ACC112 (cell line): ENCODE results near the gene SBNO2.

Source experiments
- H2AFZ ChIP-seq: fragments of 200-600 bp; sonication (generic); one replicate; pipeline ENCODE4 v1.6.0; 2017; ENCODE audit warnings: antibody characterized with exemption, low read length; ENCODE audit not compliant: unreplicated experiment
- H3K27ac ChIP-seq: fragments of 200-600 bp; sonication (generic); 2 replicates; pipeline ENCODE4 v1.5.1; 2014; ENCODE audit warnings: low read depth, mild to moderate bottlenecking, antibody characterized with exemption, low read length, moderate library complexity
- H3K27me3 ChIP-seq: fragments of 200-600 bp; sonication (generic); 2 replicates; pipeline ENCODE4 v1.6.1; 2014; ENCODE audit warnings: mild to moderate bottlenecking, antibody characterized with exemption, low read length, moderate library complexity, mixed read lengths; ENCODE audit not compliant: insufficient read depth
- H3K36me3 ChIP-seq: fragments of 200-600 bp; sonication (generic); 2 replicates; pipeline ENCODE4 v1.6.1; 2016; ENCODE audit warnings: mild to moderate bottlenecking, antibody characterized with exemption, low read length, moderate library complexity, mixed read lengths; ENCODE audit not compliant: insufficient read depth
- H3K4me1 ChIP-seq: fragments of 200-600 bp; sonication (generic); one replicate; pipeline ENCODE4 v1.6.1; 2016; ENCODE audit warnings: low read length, mixed read lengths; ENCODE audit not compliant: insufficient read depth, unreplicated experiment, control insufficient read depth
- H3K4me3 ChIP-seq: fragments of 200-600 bp; sonication (generic); 2 replicates; pipeline ENCODE4 v1.5.1; 2014; ENCODE audit warnings: mild to moderate bottlenecking, low read depth, low read length
- H3K79me2 ChIP-seq: fragments of 200-600 bp; sonication (generic); one replicate; pipeline ENCODE4 v1.6.0; 2016; ENCODE audit warnings: low read length; ENCODE audit not compliant: control insufficient read depth, unreplicated experiment, insufficient read depth

SBNO2 gene

GRCh38 chr19:1140272-1141027, 33.6 kb downstream of the SBNO2 start:
- H2AFZ ChIP-seq, result no peak overlapping the region
- no peaks in the 10 kb centered on the region for H3K27me3 ChIP-seq
- H3K4me3 ChIP-seq, result no peak overlapping the region
- no peaks in the 10 kb centered on the region for H3K79me2 ChIP-seq
- H3K27ac ChIP-seq, result no peak overlapping the region
- no peaks in the 10 kb centered on the region for H3K4me1 ChIP-seq
- H3K36me3 ChIP-seq, result peaks cover 13% of the 10 kb centered on the region; the same call in 1 of the 2 replicates

GRCh38 chr19:1139126-1139525, 34.9 kb downstream of the SBNO2 start:
- Histone ChIP-seq H3K27ac (no peak overlapping the region), H3K4me1 (no peaks in the 10 kb centered on the region), H2AFZ (no peak overlapping the region), H3K27me3 (no peaks in the 10 kb centered on the region), H3K36me3 (peaks cover 14% of the 10 kb centered on the region; the same call in 1 of the 2 replicates), H3K79me2 (no peaks in the 10 kb centered on the region), H3K4me3 (no peak overlapping the region)

- no peaks in the 10 kb centered on the region for H3K27me3 ChIP-seq
- H3K4me3 ChIP-seq, result no peak overlapping the region
- H3K79me2 ChIP-seq, result peaks cover 7% of the 10 kb centered on the region
- H2AFZ ChIP-seq, result no peak overlapping the region
- H3K27ac ChIP-seq, result no peak overlapping the region
- peaks cover 20% of the 10 kb centered on the region; the same call in 1 of the 2 replicates for H3K36me3 ChIP-seq
- H3K4me1 ChIP-seq, result no peaks in the 10 kb centered on the region
Measured at GRCh38 chr19:1138121-1138520, 35.9 kb downstream of the SBNO2 start.

GRCh38 chr19:1136621-1137317, 37.3 kb downstream of the SBNO2 start:
- no peak overlapping the region for H2AFZ ChIP-seq
- no peak overlapping the region for H3K27ac ChIP-seq
- H3K79me2 ChIP-seq, result peaks cover 12% of the 10 kb centered on the region
- H3K36me3 ChIP-seq, result peaks cover 12% of the 10 kb centered on the region; the same call in 1 of the 2 replicates
- H3K4me3 ChIP-seq, result no peak overlapping the region
- H3K27me3 ChIP-seq, result no peaks in the 10 kb centered on the region
- H3K4me1 ChIP-seq, result peaks cover 8% of the 10 kb centered on the region

GRCh38 chr19:1136201-1136600, 37.9 kb downstream of the SBNO2 start:
- Histone ChIP-seq H3K79me2 (peaks cover 18% of the 10 kb centered on the region), H2AFZ (no peak overlapping the region), H3K4me1 (peaks cover 8% of the 10 kb centered on the region), H3K4me3 (no peak overlapping the region), H3K27ac (no peak overlapping the region), H3K27me3 (no peaks in the 10 kb centered on the region), H3K36me3 (peaks cover 12% of the 10 kb centered on the region; the same call in 1 of the 2 replicates)

GRCh38 chr19:1135454-1135853, 38.6 kb downstream of the SBNO2 start:
- Histone ChIP-seq H3K27ac (no peak overlapping the region), H3K27me3 (no peaks in the 10 kb centered on the region), H3K79me2 (peaks cover 25% of the 10 kb centered on the region), H3K36me3 (peaks cover 12% of the 10 kb centered on the region; the same call in 1 of the 2 replicates), H3K4me1 (peaks cover 8% of the 10 kb centered on the region), H3K4me3 (no peak overlapping the region), H2AFZ (no peak overlapping the region)

- no peak overlapping the region for H3K4me3 ChIP-seq
- peaks cover 8% of the 10 kb centered on the region for H3K4me1 ChIP-seq
- H3K36me3 ChIP-seq, result peaks cover 16% of the 10 kb centered on the region; the same call in 1 of the 2 replicates
- no peak overlapping the region for H2AFZ ChIP-seq
- H3K27ac ChIP-seq, result no peak overlapping the region
- no peaks in the 10 kb centered on the region for H3K27me3 ChIP-seq
- peaks cover 35% of the 10 kb centered on the region for H3K79me2 ChIP-seq
Measured at GRCh38 chr19:1134431-1134830, 39.6 kb downstream of the SBNO2 start.

GRCh38 chr19:1133471-1133929, 40.6 kb downstream of the SBNO2 start:
- H3K4me1 ChIP-seq, result peaks cover 8% of the 10 kb centered on the region

GRCh38 chr19:1132552-1133383, 41.3 kb downstream of the SBNO2 start:
- Histone ChIP-seq H3K27ac (peak overlapping the region; percentile 74), H3K79me2 (peaks cover 50% of the 10 kb centered on the region), H3K36me3 (peaks cover 16% of the 10 kb centered on the region; the same call in 1 of the 2 replicates), H3K4me1 (peaks cover 12% of the 10 kb centered on the region), H3K27me3 (no peaks in the 10 kb centered on the region), H2AFZ (no peak overlapping the region), H3K4me3 (peak overlapping the region; percentile 75)

More at GRCh38 chr19:1133471-1133929, 40.6 kb downstream of the SBNO2 start:
- Histone ChIP-seq H2AFZ (no peak overlapping the region), H3K4me3 (no peak overlapping the region), H3K27me3 (no peaks in the 10 kb centered on the region), H3K36me3 (peaks cover 16% of the 10 kb centered on the region; the same call in 1 of the 2 replicates), H3K79me2 (peaks cover 44% of the 10 kb centered on the region), H3K27ac (peak overlapping the region; percentile 74; the same call in 1 of the 2 replicates)
